Suprapubic skin (tissue), 4 donors: ENCODE data around the gene ANO3. TPM values are rescaled to one million over a fixed set of nuclear protein-coding genes. Genes with fewer than 3 reads are reported as not detected.

ENCODE experiments used
- DNase-seq, 2 donors: peaks; one replicate each; pipeline ENCODE4 v3.0.0-alpha.2; 2019; ENCODE audit warnings: low spot score in 2 of 2
- H3K27ac ChIP-seq: fragments of 200-600 bp; sonication (generic); one replicate; pipeline ENCODE4 v1.5.1; 2019
- H3K27me3 ChIP-seq: fragments of 200-600 bp; sonication (generic); one replicate; pipeline ENCODE4 v1.5.1; 2019
- H3K36me3 ChIP-seq: fragments of 200-600 bp; sonication (generic); one replicate; pipeline ENCODE4 v1.5.1; 2019
- H3K4me1 ChIP-seq: fragments of 200-600 bp; sonication (generic); one replicate; pipeline ENCODE4 v1.5.1; 2019
- H3K4me3 ChIP-seq: fragments of 200-600 bp; sonication (generic); one replicate; pipeline ENCODE4 v1.5.1; 2019; ENCODE audit warnings: mild to moderate bottlenecking
- H3K9me3 ChIP-seq: fragments of 200-600 bp; sonication (generic); one replicate; pipeline ENCODE4 v1.5.1; 2019
- CTCF ChIP-seq, 2 donors: fragments of 200-600 bp in 1 of 2; fragments of 450-650 bp in 1 of 2; sonication (generic) in 1 of 2; IDR thresholded peaks; one replicate each; pipeline ENCODE4 v1.5.1; 2016 to 2019; ENCODE audit warnings: antibody characterized with exemption in 2 of 2, mild to moderate bottlenecking in 1 of 2, moderate library complexity in 1 of 2
- EP300 ChIP-seq: sonication (generic); formaldehyde crosslinking; IDR thresholded peaks from one replicate; pipeline ENCODE4 v1.6.1; 2017; ENCODE audit warnings: antibody characterized with exemption
- POLR2A ChIP-seq, 2 donors: fragments of 450-650 bp; IDR thresholded peaks; one replicate each; pipeline ENCODE4 v1.6.1; 2017; ENCODE audit warnings: antibody characterized with exemption in 2 of 2, mild to moderate bottlenecking in 2 of 2, moderate library complexity in 2 of 2
- POLR2AphosphoS5 ChIP-seq, 3 donors: sonication (generic); formaldehyde crosslinking; IDR thresholded peaks; one replicate each; pipeline ENCODE4 v1.6.1; 2017; ENCODE audit warnings: antibody characterized with exemption in 3 of 3
- WGBS: methylation state at CpG from one replicate; pipeline ENCODE4 v1.1.5; 2018; 5-methylcytosine and 5-hydroxymethylcytosine counted together
- total RNA-seq, 4 donors: library from RNA; depleted of rRNA; stranded (reverse); fragments of >200 nt; gene quantifications; one replicate each; pipeline ENCODE4 v1.1.0, GENCODE V29; 2016

Gene ANO3
- total RNA-seq, 4 donors from 2014 or later, result 0.08 to 0.29 (median 0.16) TPM; not detected in 1

GRCh38 chr11:26557666-26558065 lies 225.7 kb downstream of the ANO3 start:
- 43% methylated on average over 3 of the region's 3 CpGs for WGBS
- Histone ChIP-seq H3K27me3 (no peaks in the 10 kb centered on the region), H3K4me1 (no peaks in the 10 kb centered on the region), H3K4me3 (no peak overlapping the region), H3K27ac (no peak overlapping the region), H3K36me3 (no peaks in the 10 kb centered on the region), H3K9me3 (no peaks in the 10 kb centered on the region)
- no peak for TF ChIP-seq POLR2AphosphoS5 (IDR thresholded peaks at IDR 0.05)
- TF ChIP-seq EP300, result no peak
- no peak for TF ChIP-seq POLR2A (IDR thresholded peaks at IDR 0.05)
- TF ChIP-seq CTCF (IDR thresholded peaks at IDR 0.05), result no peak
- no peak for DNase-seq

- TF ChIP-seq CTCF (IDR thresholded peaks at IDR 0.05), result no peak
- TF ChIP-seq EP300, result no peak
- no peak for TF ChIP-seq POLR2A (IDR thresholded peaks at IDR 0.05)
- TF ChIP-seq POLR2AphosphoS5 (IDR thresholded peaks at IDR 0.05), result no peak
- no peak for DNase-seq
- Histone ChIP-seq H3K4me1 (no peaks in the 10 kb centered on the region), H3K9me3 (no peaks in the 10 kb centered on the region), H3K27ac (no peak overlapping the region), H3K4me3 (no peak overlapping the region), H3K27me3 (no peaks in the 10 kb centered on the region), H3K36me3 (no peaks in the 10 kb centered on the region)
- WGBS, result 69% methylated on average over 4 of the region's 4 CpGs
Measured at GRCh38 chr11:26558190-26558589, 226.3 kb downstream of the ANO3 start.

- Histone ChIP-seq H3K4me1 (peaks cover 17% of the 10 kb centered on the region), H3K27me3 (no peaks in the 10 kb centered on the region), H3K9me3 (no peaks in the 10 kb centered on the region), H3K36me3 (no peaks in the 10 kb centered on the region), H3K4me3 (no peak overlapping the region), H3K27ac (no peak overlapping the region)
- TF ChIP-seq EP300 (no peak), CTCF (IDR thresholded peaks at IDR 0.05) (no peak), POLR2A (IDR thresholded peaks at IDR 0.05) (no peak), POLR2AphosphoS5 (IDR thresholded peaks at IDR 0.05) (no peak)
- 66% methylated on average over 2 of the region's 2 CpGs for WGBS
- DNase-seq, result no peak
Measured at GRCh38 chr11:26569646-26570045, 237.7 kb downstream of the ANO3 start.

- Histone ChIP-seq H3K9me3 (no peaks in the 10 kb centered on the region), H3K4me1 (peaks cover 20% of the 10 kb centered on the region), H3K27me3 (no peaks in the 10 kb centered on the region), H3K4me3 (peak within 1 kb of the TSS; percentile 37), H3K36me3 (no peaks in the 10 kb centered on the region), H3K27ac (peak within 1 kb of the TSS; percentile 72)
- TF ChIP-seq POLR2AphosphoS5 (IDR thresholded peaks at IDR 0.05) (no peak), POLR2A (IDR thresholded peaks at IDR 0.05) (no peak), EP300 (no peak), CTCF (IDR thresholded peaks at IDR 0.05) (no peak)
- DNase-seq, result no peak
- WGBS, result 41% methylated on average over 12 of the region's 12 CpGs
Measured at GRCh38 chr11:26571861-26572654, 240.1 kb downstream of the ANO3 start, which contains the start of gene MUC15. Gene MUC15, minus strand, starts transcription at chr11:26572263. Its CDS starts 5,169 bp downstream, at chr11:26567094.

GRCh38 chr11:26572770-26573402 lies 241.0 kb downstream of the ANO3 start:
- peaks cover 20% of the 10 kb centered on the region for H3K4me1 ChIP-seq
- no peaks in the 10 kb centered on the region for H3K27me3 ChIP-seq
- no peaks in the 10 kb centered on the region for H3K9me3 ChIP-seq
- no peaks in the 10 kb centered on the region for H3K36me3 ChIP-seq
- WGBS, result 53% methylated on average over 11 of the region's 11 CpGs
- peak overlapping the region; percentile 3 for H3K4me3 ChIP-seq
- TF ChIP-seq EP300 (no peak), CTCF (IDR thresholded peaks at IDR 0.05) (no peak), POLR2A (IDR thresholded peaks at IDR 0.05) (no peak), POLR2AphosphoS5 (IDR thresholded peaks at IDR 0.05) (no peak)
- H3K27ac ChIP-seq, result peak overlapping the region; percentile 72
- DNase-seq, result no peak
